Measurements from ENCODE around the gene GPR63. TPM values are rescaled to one million over a fixed set of nuclear protein-coding genes. Genes with fewer than 3 reads are reported as not detected.

The GPR63 gene
- 0.72 and 1.9 TPM in 2 replicates for total RNA-seq

DNA sequence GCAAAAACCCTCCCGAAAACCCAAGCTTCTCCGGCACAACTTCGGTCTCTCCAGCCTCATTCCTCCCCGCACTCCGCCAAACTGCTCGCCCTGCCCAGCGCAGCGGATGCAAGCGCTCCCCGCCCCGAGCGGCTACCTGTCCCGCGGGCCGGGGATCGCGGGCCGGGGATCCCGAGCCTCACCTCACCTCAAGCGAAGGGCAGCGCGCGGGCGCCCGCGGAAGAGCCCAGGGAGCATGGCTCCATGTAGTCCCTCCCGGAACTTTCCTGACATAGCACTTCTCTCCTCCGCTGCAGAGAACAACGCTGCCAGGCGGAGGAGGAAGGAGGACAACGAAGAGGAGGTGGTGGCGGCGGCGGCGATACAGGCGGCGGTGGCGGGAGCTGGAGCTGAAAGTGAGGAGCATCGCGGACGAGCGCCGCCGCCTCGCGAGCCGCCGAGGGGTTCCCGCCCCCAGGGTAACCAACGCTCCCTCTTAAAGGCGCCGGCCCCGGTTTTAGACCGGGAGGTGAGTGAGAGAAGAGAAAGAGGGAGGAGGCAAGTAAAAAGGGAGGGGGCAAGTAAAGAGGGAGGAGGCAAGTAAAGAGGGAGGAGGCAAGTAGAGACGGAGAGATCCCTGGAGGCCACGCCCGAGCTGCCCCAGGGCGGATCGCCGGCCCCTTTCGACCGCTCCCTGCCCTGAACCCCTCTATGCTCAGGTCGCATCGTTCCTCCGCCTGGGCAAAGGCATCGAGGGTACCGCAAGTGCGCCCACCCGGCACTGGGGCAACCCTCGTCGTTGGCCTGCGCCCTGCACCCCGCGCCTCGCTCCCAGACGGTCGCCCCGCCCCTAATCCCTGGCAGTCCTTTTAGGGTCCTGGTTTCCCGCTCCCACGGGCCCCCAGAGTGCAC, at the start of gene GPR63:
TSS of gene GPR63 (minus strand) at position 397 of the 891 bp plus-strand sequence. CDS start 37,746 bp downstream, outside the sequence.

Other genes with a start within 250 kb of the GPR63 start
- 13.0 and 32.8 TPM in 2 replicates for gene NDUFAF4, start 60.4 kb upstream of the GPR63 start, total RNA-seq
- under 0.01 TPM in 1 of 2 replicates, not detected in the other for gene KLHL32, start 87.3 kb upstream of the GPR63 start, total RNA-seq